Measurements from ENCODE around the gene QSOX2. TPM values are rescaled to one million over a fixed set of nuclear protein-coding genes. Genes with fewer than 3 reads are reported as not detected.

The QSOX2 gene
- total RNA-seq, 1 experiment from 2014 or later = 34.6 TPM

- Histone ChIP-seq H3K79me2 (ENCODE audit: insufficient read depth, low read length) (no peaks in the 10 kb centered on the region), H3K4me2 (ENCODE audit: low read length) (no peak overlapping the region), H3K9ac (ENCODE audit: low read length) (no peak overlapping the region), H3K36me3 (ENCODE audit: control insufficient read depth in 1 of 2, insufficient read depth in 2 of 2, low read length in 2 of 2) (no peaks in the 10 kb centered on the region), H3K4me3 (replicated peaks in 1 of 2; ENCODE audit: low read depth in 1 of 2, low read length in 2 of 2) (no peak overlapping the region), H3K4me1 (ENCODE audit: control insufficient read depth in 1 of 2, insufficient read depth in 2 of 2, low read length in 2 of 2) (no peaks in the 10 kb centered on the region), H3K27ac (ENCODE audit: low read depth, low read length) (no peak overlapping the region), H3K9me3 (ENCODE audit: control insufficient read depth in 1 of 2, insufficient read depth in 1 of 2, low read depth in 1 of 2, low read length in 2 of 2) (no peaks in the 10 kb centered on the region), H3K27me3 (ENCODE audit: insufficient read depth, low read length) (no peaks in the 10 kb centered on the region), H3K9me2 (ENCODE audit: insufficient read depth) (no peaks in the 10 kb centered on the region), H4K20me1 (ENCODE audit: insufficient read depth) (no peaks in the 10 kb centered on the region), H2AFZ (ENCODE audit: low read depth, low read length, poor library complexity, severe bottlenecking) (no peak overlapping the region)
- RAD21 ChIA-PET (ENCODE audit: low non-redundant PET in 1 of 2, low total read pairs in 2 of 2, uncharacterized antibody in 2 of 2, unreplicated experiment in 2 of 2) = no interaction called here
- BruUV-seq (replicated peaks) = no TSS peak
- intact Hi-C loops (cut with micrococcal nuclease) = no loop called here
- ATAC-seq (no peak), DNase-seq (ENCODE audit: low read depth, low spot score) (no peak)
- CTCF ChIA-PET = no interaction called here
- TF ChIP-seq CBX3 (IDR thresholded peaks at IDR 0.05; ENCODE audit: low read depth) (no peak), POLR2A (IDR thresholded peaks at IDR 0.05; ENCODE audit: borderline replicate concordance, extremely low read depth, insufficient read depth, insufficient read length) (no peak), MAX (IDR thresholded peaks at IDR 0.05) (no peak), YY1 (IDR thresholded peaks at IDR 0.05; ENCODE audit: extremely low read depth, insufficient replicate concordance, low read depth, low read length) (no peak), FOSL1 (IDR thresholded peaks at IDR 0.05; ENCODE audit: low read depth) (no peak), SP1 (IDR thresholded peaks at IDR 0.05; ENCODE audit: low read depth) (no peak), ZBTB33 (IDR thresholded peaks at IDR 0.05; ENCODE audit: extremely low read depth, insufficient replicate concordance, low read length) (no peak), EZH2 (IDR thresholded peaks at IDR 0.05) (no peak), REST (IDR thresholded peaks at IDR 0.05; ENCODE audit: low read depth) (no peak), ATF3 (IDR thresholded peaks at IDR 0.05) (no peak)
- POLR2A ChIA-PET = no interaction called here
Measured at GRCh38 chr9:136275655-136276429, 30.2 kb upstream of the QSOX2 start.
